ENCODE measurements around the gene TNFRSF19.
"Not testable (repeated sequence)": the region's sequence is repeated elsewhere in the genome, so short reads cannot be mapped to it uniquely, and the experiment has no call there.

The TNFRSF19 gene

GRCh38 chr13:23570099-23570920 is at the start of gene TNFRSF19:
TNFRSF19 (plus strand) TSS chr13:23570412; CDS start chr13:23590184, 19,772 bp downstream.
- Mint-ChIP-seq H3K27ac (no peak within 1 kb of the TSS), H3K4me3 (no peak within 1 kb of the TSS), H3K36me3 (ENCODE audit: low read depth) (no peaks in the 10 kb centered on the region), H3K27me3 (peaks cover 32% of the 10 kb centered on the region), H3K4me1 (ENCODE audit: low read depth) (no peaks in the 10 kb centered on the region), H3K9me3 (no peaks in the 10 kb centered on the region)
- intact Hi-C loops (cut with micrococcal nuclease) = no loop called here

- H3K27me3 Mint-ChIP-seq; H3K27ac Mint-ChIP-seq; intact Hi-C loops (cut with micrococcal nuclease); H3K36me3 Mint-ChIP-seq (ENCODE audit: low read depth); H3K4me1 Mint-ChIP-seq (ENCODE audit: low read depth); H3K4me3 Mint-ChIP-seq: not testable (repeated sequence)
- peaks cover 24% of the 10 kb centered on the region for H3K9me3 Mint-ChIP-seq
These were observed 40.3 kb upstream of the TNFRSF19 start for GRCh38 chr13:23529926-23530325.

GRCh38 chr13:23531446-23531845 is 38.8 kb upstream of the TNFRSF19 start:
- Mint-ChIP-seq H3K36me3 (ENCODE audit: low read depth) (no peaks in the 10 kb centered on the region), H3K27ac (no peak overlapping the region), H3K4me3 (no peak overlapping the region), H3K4me1 (ENCODE audit: low read depth) (no peaks in the 10 kb centered on the region), H3K27me3 (no peaks in the 10 kb centered on the region), H3K9me3 (peaks cover 13% of the 10 kb centered on the region)
- intact Hi-C loops (cut with micrococcal nuclease) = no loop called here

GRCh38 chr13:23534090-23534489 is 36.1 kb upstream of the TNFRSF19 start:
- H3K4me3 Mint-ChIP-seq = no peak overlapping the region

GRCh38 chr13:23541221-23541824 is 28.9 kb upstream of the TNFRSF19 start:
- peaks cover 10% of the 10 kb centered on the region for H3K27me3 Mint-ChIP-seq
- intact Hi-C loops (cut with micrococcal nuclease) = no loop called here
- H3K36me3 Mint-ChIP-seq (ENCODE audit: low read depth) = no peaks in the 10 kb centered on the region
- H3K9me3 Mint-ChIP-seq = peaks cover 8% of the 10 kb centered on the region
- no peak overlapping the region for H3K4me3 Mint-ChIP-seq
- H3K27ac Mint-ChIP-seq = no peak overlapping the region
- H3K4me1 Mint-ChIP-seq (ENCODE audit: low read depth) = no peaks in the 10 kb centered on the region

More at GRCh38 chr13:23534090-23534489, 36.1 kb upstream of the TNFRSF19 start:
- H3K27ac Mint-ChIP-seq = no peak overlapping the region
- intact Hi-C loops (cut with micrococcal nuclease) = no loop called here
- H3K4me1 Mint-ChIP-seq (ENCODE audit: low read depth) = no peaks in the 10 kb centered on the region
- H3K36me3 Mint-ChIP-seq (ENCODE audit: low read depth) = no peaks in the 10 kb centered on the region
- H3K9me3 Mint-ChIP-seq = peaks cover 7% of the 10 kb centered on the region
- H3K27me3 Mint-ChIP-seq = no peaks in the 10 kb centered on the region

GRCh38 chr13:23544668-23545067 is 25.5 kb upstream of the TNFRSF19 start:
- Mint-ChIP-seq H3K9me3 (peaks cover 8% of the 10 kb centered on the region), H3K4me3 (no peak overlapping the region), H3K27me3 (peaks cover 28% of the 10 kb centered on the region), H3K4me1 (ENCODE audit: low read depth) (no peaks in the 10 kb centered on the region), H3K36me3 (ENCODE audit: low read depth) (no peaks in the 10 kb centered on the region), H3K27ac (no peak overlapping the region)
- intact Hi-C loops (cut with micrococcal nuclease) = no loop called here

- Mint-ChIP-seq H3K9me3 (no peaks in the 10 kb centered on the region), H3K4me3 (no peak overlapping the region), H3K36me3 (ENCODE audit: low read depth) (no peaks in the 10 kb centered on the region), H3K27me3 (peaks cover 28% of the 10 kb centered on the region), H3K4me1 (ENCODE audit: low read depth) (peaks cover 4% of the 10 kb centered on the region), H3K27ac (no peak overlapping the region)
- intact Hi-C loops (cut with micrococcal nuclease) = no loop called here
These were observed 23.1 kb upstream of the TNFRSF19 start for GRCh38 chr13:23547000-23547590.

- Mint-ChIP-seq H3K36me3 (ENCODE audit: low read depth) (no peaks in the 10 kb centered on the region), H3K4me3 (no peak overlapping the region), H3K9me3 (no peaks in the 10 kb centered on the region), H3K27me3 (peaks cover 26% of the 10 kb centered on the region), H3K27ac (no peak overlapping the region), H3K4me1 (ENCODE audit: low read depth) (peaks cover 6% of the 10 kb centered on the region)
- intact Hi-C loops (cut with micrococcal nuclease) = no loop called here
These were observed 20.5 kb upstream of the TNFRSF19 start for GRCh38 chr13:23549724-23550123.

- Mint-ChIP-seq H3K27me3 (peaks cover 22% of the 10 kb centered on the region), H3K9me3 (no peaks in the 10 kb centered on the region), H3K36me3 (ENCODE audit: low read depth) (no peaks in the 10 kb centered on the region), H3K27ac (no peak overlapping the region), H3K4me1 (ENCODE audit: low read depth) (peaks cover 6% of the 10 kb centered on the region), H3K4me3 (no peak overlapping the region)
- intact Hi-C loops (cut with micrococcal nuclease) = no loop called here
These were observed 20.0 kb upstream of the TNFRSF19 start for GRCh38 chr13:23550163-23550562.

GRCh38 chr13:23551213-23552008 is 18.8 kb upstream of the TNFRSF19 start:
- peaks cover 19% of the 10 kb centered on the region for H3K27me3 Mint-ChIP-seq
- no peak overlapping the region for H3K27ac Mint-ChIP-seq
- H3K9me3 Mint-ChIP-seq = no peaks in the 10 kb centered on the region

GRCh38 chr13:23552171-23552570 is 18.0 kb upstream of the TNFRSF19 start:
- no peaks in the 10 kb centered on the region for H3K9me3 Mint-ChIP-seq
- peaks cover 6% of the 10 kb centered on the region for H3K4me1 Mint-ChIP-seq (ENCODE audit: low read depth)
- H3K27ac Mint-ChIP-seq = no peak overlapping the region
- H3K4me3 Mint-ChIP-seq = no peak overlapping the region
- intact Hi-C loops (cut with micrococcal nuclease) = no loop called here
- H3K27me3 Mint-ChIP-seq = peaks cover 13% of the 10 kb centered on the region
- no peaks in the 10 kb centered on the region for H3K36me3 Mint-ChIP-seq (ENCODE audit: low read depth)

More at GRCh38 chr13:23551213-23552008, 18.8 kb upstream of the TNFRSF19 start:
- intact Hi-C loops (cut with micrococcal nuclease) = no loop called here
- Mint-ChIP-seq H3K4me1 (ENCODE audit: low read depth) (peaks cover 6% of the 10 kb centered on the region), H3K4me3 (no peak overlapping the region), H3K36me3 (ENCODE audit: low read depth) (no peaks in the 10 kb centered on the region)

- no peak overlapping the region for H3K27ac Mint-ChIP-seq
- H3K4me3 Mint-ChIP-seq = no peak overlapping the region
- H3K4me1 Mint-ChIP-seq (ENCODE audit: low read depth) = peaks cover 6% of the 10 kb centered on the region
- peaks cover 9% of the 10 kb centered on the region for H3K27me3 Mint-ChIP-seq
- no peaks in the 10 kb centered on the region for H3K9me3 Mint-ChIP-seq
- intact Hi-C loops (cut with micrococcal nuclease) = no loop called here
- no peaks in the 10 kb centered on the region for H3K36me3 Mint-ChIP-seq (ENCODE audit: low read depth)
These were observed 17.6 kb upstream of the TNFRSF19 start for GRCh38 chr13:23552661-23553060.

GRCh38 chr13:23554000-23554399 is 16.2 kb upstream of the TNFRSF19 start:
- peaks cover 2% of the 10 kb centered on the region for H3K27me3 Mint-ChIP-seq
- no peak overlapping the region for H3K27ac Mint-ChIP-seq
- intact Hi-C loops (cut with micrococcal nuclease) = no loop called here
- H3K4me1 Mint-ChIP-seq (ENCODE audit: low read depth) = peaks cover 6% of the 10 kb centered on the region
- no peaks in the 10 kb centered on the region for H3K9me3 Mint-ChIP-seq
- H3K4me3 Mint-ChIP-seq = no peak overlapping the region
- H3K36me3 Mint-ChIP-seq (ENCODE audit: low read depth) = no peaks in the 10 kb centered on the region

GRCh38 chr13:23557043-23557442 is 13.2 kb upstream of the TNFRSF19 start:
- no peaks in the 10 kb centered on the region for H3K9me3 Mint-ChIP-seq
- intact Hi-C loops (cut with micrococcal nuclease) = no loop called here
- peaks cover 2% of the 10 kb centered on the region for H3K4me1 Mint-ChIP-seq (ENCODE audit: low read depth)
- H3K27ac Mint-ChIP-seq = no peak overlapping the region
- no peaks in the 10 kb centered on the region for H3K36me3 Mint-ChIP-seq (ENCODE audit: low read depth)
- peaks cover 2% of the 10 kb centered on the region for H3K27me3 Mint-ChIP-seq
- no peak overlapping the region for H3K4me3 Mint-ChIP-seq

Data from dendritic cell treated with granulocyte-macrophage colony-stimulating factor and Interleukin-4, amounts not matched to agents 40 ng/mL and 50 ng/mL, for 4 days (primary cell).